NCI-H1930 (cell line): ENCODE measurements around the gene LMO4.

Experiments used
- DNase-seq, 2 experiments: peaks; one replicate each; lab custom pipeline; 2025; lab: John Stamatoyannopoulos, UW

The LMO4 gene

DNA sequence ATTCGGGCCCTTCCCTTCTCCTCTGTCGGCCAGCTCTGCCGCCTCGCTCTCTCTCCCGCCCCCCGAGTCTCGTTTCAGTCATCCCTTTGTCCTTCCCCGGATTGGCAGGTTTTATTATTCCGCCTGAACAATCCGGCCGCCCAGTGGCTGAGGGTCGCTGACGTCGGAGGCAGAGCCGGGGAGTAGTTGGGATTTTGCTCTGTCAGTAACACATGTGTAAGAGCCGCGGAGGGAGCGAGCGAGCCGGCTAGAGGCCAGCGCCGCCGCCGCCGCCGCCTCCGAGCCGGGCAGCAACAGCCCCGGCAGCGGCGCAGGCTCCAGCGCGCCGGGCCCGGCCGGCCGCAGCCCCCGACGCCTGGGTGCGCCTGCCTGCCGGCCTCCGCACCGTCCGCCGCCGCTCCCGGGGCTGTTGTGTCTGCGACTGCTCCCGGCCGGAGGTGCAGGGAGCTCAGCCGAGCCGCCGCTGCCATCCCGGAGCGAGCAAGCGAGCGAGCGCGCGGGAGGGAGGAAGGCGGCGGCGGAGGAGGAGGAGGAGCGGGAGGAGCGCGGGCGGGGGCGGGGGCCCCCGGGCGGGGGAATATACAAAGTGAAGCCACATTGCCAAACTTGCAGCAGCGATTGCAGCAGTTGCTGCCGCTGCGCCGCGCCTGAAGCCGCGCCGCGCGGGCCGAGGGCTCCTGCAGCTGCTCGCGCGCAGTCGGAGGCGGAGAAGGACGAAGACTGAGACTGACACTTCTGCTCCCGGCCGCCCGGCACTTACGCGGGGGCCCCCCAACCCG is at the start of gene LMO4:
Gene LMO4, plus strand, starts transcription at position 609 of the 779 bp plus-strand sequence. CDS start 3,136 bp downstream, outside the sequence.
- peak; percentile 88 to 90 for DNase-seq

DNA sequence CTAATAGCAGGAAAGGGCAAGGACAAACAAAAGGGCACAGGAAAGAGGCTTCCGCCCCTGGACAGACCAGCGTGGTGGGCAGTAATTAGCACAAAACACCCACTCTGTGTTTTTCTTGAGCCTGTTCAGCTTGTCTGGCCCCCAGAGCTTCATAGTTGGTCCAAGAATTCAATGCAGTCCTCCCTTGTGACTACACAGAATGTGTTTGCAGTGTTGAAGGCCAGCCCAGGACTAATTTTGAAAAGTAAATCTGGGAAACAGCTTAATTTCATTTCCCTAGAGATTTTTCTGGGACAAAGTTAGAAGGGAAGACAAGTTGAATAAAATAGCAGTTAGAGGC is 49.2 kb upstream of the LMO4 start:
- no peak for DNase-seq

GRCh38 chr1:87279966-87280535 is 48.6 kb upstream of the LMO4 start:
- DNase-seq = no peak

DNA sequence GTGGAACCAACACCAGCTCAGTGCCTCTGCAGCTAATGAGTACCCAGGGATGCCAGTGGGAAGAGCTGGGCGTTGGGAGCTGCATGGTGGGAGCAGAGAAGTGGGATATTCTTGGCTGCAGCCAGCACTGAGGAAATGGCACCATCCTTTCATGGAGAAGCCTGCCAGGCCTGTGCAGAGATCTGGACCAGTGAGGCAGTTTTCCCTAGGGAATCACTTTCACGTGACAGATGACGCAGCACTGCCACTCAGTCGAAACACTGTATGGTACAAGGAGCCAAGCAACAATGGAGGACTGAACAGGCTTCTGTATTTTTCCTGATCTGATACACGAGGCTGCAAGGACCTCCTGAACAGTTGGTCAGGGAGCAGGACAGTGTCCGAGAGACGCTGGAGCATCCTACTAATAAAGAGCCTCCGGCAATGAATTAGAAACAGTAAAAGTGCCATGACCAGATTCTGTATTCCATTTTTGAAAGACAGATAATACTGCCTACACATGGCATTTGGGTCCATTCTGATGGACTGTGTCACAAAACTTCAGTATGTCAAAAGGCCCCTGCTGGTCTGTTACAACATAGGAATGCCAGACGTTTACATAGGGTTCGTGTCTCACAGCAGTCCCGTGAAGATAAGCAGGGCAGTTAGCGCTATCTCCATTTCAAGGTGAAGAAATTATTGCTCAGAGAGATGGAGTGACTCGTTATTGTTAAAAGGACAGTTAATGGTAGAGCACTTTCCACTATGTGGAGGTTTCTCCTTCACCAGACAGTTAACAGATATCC is 44.0 kb upstream of the LMO4 start:
- DNase-seq = no peak

DNA sequence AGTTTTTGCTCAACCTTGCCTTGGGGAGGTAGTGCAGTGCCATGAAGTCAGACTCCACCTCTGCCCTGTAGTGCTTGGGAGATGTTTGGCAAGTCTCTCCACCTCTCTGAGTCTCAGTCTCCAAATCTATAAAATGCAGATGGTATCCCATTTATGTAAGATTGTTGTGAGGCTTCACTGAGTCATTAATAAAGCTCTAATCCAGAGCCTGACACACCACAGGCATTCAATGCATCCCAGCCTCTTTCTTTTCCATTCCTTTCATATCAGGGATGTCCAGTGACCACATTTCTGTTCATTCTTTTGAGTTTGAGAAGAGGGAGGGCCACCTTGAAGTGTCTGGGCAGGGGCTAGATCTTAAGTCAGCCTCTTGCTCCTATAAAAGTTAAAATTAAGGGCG is 37.6 kb upstream of the LMO4 start:
- no peak for DNase-seq

GRCh38 chr1:87292684-87293493 is 35.8 kb upstream of the LMO4 start:
- DNase-seq = peak; percentile 47 to 78

DNA sequence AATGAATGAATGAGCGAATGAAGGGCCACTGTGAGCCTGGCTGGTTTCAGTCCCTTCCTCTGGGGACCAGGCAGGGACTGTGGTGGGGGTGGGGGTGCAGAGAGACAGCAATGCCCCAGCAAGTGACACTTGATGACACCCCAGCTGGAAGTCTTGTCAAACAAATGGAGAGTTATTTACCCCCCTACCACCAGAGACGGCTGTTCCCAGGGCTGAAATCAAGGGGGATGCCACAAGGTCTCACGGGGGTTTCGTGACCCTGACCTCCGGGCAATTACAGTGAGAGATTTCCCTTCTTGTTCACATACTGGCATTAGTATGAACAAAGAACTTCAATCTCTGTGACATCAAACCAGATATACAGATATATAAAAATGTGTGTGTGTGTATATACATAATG is 34.0 kb upstream of the LMO4 start:
- DNase-seq = no peak

DNA sequence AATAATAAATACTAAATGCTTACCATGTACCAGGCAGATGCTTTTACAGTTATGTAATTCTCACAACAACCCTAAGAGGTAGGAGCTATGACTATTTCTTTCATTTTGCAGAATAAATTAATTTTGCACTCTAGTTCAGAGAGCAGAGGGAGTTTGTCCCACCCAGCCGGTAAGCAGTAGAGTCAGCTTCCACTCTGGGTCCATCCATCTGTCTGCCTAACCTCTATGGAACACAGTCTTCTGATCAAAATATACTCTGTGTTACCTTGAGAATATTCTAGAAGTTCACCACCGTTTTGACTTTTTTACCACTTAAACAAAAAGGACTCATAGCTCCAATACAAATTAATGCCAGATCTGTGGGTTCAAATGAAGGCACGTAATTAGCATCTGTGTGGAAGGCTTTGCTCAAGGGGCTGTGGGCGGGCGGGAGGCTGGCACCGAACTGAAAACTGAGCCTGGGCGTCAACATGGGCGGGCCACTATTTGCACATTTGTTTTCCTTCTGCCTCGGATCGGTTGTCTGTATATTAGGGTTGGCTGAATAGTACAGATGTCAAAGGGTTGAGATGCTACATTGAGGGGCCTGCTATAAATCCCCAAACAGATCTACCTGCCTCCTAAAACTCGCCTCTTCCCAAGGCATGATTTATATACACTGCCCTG is 33.1 kb upstream of the LMO4 start:
- no peak for DNase-seq

GRCh38 chr1:87296206-87296605 is 32.5 kb upstream of the LMO4 start:
- DNase-seq = no peak

DNA sequence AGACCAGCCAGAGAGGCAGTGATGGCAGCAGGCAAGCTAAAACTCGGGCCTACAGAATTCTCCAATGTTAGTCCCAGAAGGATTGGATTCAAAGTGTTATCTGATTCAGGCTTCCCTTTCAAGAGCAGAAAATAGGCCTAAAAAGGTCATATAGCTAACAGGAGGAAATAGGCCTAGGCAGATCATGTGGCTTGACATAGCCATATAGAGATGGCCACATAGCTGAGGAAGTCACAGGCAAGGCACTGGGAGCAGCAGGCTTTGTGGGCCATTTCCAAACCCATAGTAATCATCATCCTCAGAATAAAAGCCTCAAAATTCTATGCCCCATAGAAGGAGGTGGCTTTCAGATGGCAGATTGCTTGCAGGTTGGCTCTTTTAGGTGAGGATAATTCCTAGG is 29.0 kb upstream of the LMO4 start:
- DNase-seq = no peak

DNA sequence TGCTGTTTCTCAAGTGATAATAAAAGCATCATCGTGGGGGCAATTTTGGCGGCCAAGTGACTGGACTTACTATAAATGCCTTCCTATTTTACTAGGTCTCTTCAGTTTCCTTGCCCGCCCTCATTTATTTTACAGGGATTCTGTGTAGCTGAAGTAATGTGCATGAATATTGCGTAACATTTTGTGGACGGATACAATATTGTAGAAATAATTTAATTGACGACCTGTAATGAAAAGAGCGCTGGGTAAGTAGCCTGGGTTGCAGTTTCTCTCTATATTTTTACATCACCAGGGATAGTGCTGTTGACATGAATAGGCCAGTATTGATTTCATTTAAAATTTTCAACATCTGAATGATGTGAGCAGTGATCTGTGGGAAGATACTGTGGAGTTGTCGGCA is 28.1 kb upstream of the LMO4 start:
- DNase-seq = no peak

GRCh38 chr1:87305151-87305550 is 23.5 kb upstream of the LMO4 start:
- no peak for DNase-seq

DNA sequence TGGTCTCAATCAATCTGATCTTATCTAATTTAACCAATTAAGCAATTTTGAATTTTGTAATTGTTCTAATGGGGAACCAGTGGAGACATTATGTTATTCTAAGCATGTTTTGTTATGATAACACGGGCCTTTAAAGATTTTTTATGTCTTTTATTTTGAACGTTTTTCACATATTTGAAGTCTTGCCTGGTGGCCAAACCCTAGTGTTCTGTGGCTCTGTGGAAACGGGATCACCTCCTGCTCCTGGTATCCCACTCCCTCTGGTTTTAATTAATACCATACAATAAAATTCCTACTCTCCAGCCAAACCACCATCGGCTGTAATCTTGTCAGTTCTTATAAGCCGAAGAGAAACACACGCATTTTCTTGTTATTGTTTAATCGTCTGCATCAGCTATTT is 22.9 kb upstream of the LMO4 start:
- no peak for DNase-seq

GRCh38 chr1:87307306-87307705 is 21.4 kb upstream of the LMO4 start:
- no peak for DNase-seq

- DNase-seq = no peak
Measured at GRCh38 chr1:87307931-87308330, 20.7 kb upstream of the LMO4 start.

DNA sequence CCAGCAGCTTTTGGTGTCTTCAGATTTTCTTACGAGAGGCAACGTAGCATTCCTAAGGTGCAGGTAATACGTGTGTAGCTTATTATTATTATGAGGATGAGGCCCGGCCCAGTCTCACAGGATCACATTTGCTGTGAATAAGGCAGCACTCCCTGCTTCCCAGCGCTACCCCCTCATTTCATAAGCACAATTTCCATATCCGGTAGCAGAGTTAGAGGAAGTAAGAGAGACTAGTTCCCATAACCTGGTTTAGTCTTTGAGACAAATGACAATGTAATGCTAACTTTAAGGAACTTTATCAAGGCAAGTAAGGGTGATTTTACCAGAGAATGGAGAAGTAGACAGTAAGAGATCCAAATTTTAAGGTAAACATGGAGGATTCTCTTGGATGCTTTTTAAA is 14.6 kb upstream of the LMO4 start:
- DNase-seq = no peak

- no peak for DNase-seq
Measured at GRCh38 chr1:87318056-87318650, 10.5 kb upstream of the LMO4 start.

GRCh38 chr1:87318806-87319205 is 9.9 kb upstream of the LMO4 start:
- DNase-seq = no peak

GRCh38 chr1:87325982-87326738 is 2.5 kb upstream of the LMO4 start:
- DNase-seq = peak in 1 of 2 experiments; percentile 53
